Tibial nerve (tissue), 3 donors: ENCODE data around the gene CFAP299.

Experiments used
- CTCF ChIP-seq, 5 experiments: fragments of 200-600 bp in 3 of 5; fragments of 450-650 bp in 2 of 5; sonication (generic) in 3 of 5; IDR thresholded peaks; one replicate each; pipeline ENCODE4 v1.5.1; 2016 to 2019; ENCODE audit warnings: antibody characterized with exemption in 5 of 5, mild to moderate bottlenecking in 3 of 5, moderate library complexity in 2 of 5
- POLR2A ChIP-seq, 2 donors: fragments of 450-650 bp; IDR thresholded peaks; one replicate each; pipeline ENCODE4 v1.6.1; 2017; ENCODE audit warnings: antibody characterized with exemption in 2 of 2, mild to moderate bottlenecking in 2 of 2, moderate library complexity in 2 of 2

GRCh38 chr4:80306260-80306659 lies 29.3 kb upstream of the CFAP299 start:
- no peak for TF ChIP-seq CTCF (IDR thresholded peaks at IDR 0.05)
- TF ChIP-seq POLR2A (IDR thresholded peaks at IDR 0.05) = no peak
